ENCODE data around the gene AJM1.

DNA sequence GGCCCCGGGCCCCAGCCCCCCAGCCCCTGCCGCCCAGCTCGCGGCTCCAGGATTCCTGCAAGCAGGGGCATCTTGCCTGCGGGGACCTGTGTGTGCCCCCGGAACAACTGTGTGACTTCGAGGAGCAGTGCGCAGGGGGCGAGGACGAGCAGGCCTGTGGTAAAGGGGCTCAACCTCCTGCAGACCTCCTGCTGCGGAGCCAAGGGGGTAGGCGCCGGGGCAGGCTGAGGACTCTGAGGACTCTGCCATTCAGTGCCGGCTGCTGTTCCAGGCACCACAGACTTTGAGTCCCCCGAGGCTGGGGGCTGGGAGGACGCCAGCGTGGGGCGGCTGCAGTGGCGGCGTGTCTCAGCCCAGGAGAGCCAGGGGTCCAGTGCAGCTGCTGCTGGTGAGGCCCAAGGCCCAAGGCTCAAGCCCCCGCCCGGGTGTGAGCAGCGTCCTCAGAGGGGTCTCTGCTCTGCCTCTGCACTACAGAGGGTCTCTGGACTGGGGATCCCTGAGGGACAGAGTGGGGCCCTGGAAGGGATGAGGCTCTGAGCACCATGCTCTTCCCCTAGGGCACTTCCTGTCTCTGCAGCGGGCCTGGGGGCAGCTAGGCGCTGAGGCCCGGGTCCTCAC lies 13.3 kb downstream of the AJM1 start:
- TF ChIP-seq, protein P1, sequence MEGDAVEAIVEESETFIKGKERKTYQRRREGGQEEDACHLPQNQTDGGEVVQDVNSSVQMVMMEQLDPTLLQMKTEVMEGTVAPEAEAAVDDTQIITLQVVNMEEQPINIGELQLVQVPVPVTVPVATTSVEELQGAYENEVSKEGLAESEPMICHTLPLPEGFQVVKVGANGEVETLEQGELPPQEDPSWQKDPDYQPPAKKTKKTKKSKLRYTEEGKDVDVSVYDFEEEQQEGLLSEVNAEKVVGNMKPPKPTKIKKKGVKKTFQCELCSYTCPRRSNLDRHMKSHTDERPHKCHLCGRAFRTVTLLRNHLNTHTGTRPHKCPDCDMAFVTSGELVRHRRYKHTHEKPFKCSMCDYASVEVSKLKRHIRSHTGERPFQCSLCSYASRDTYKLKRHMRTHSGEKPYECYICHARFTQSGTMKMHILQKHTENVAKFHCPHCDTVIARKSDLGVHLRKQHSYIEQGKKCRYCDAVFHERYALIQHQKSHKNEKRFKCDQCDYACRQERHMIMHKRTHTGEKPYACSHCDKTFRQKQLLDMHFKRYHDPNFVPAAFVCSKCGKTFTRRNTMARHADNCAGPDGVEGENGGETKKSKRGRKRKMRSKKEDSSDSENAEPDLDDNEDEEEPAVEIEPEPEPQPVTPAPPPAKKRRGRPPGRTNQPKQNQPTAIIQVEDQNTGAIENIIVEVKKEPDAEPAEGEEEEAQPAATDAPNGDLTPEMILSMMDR (IDR thresholded peaks at IDR 0.05), result no peak
- TF ChIP-seq POLR2A (IDR thresholded peaks at IDR 0.05), result no peak

Data from esophagus squamous epithelium (tissue), 4 donors.